Thoracic aorta (tissue), 2 donors: ENCODE results near the gene TERF2IP. TPM values are rescaled to one million over a fixed set of nuclear protein-coding genes. Genes with fewer than 3 reads are reported as not detected.

Experiments
- ATAC-seq: fragments of 150-250 bp; one replicate; pipeline ENCODE4 v1.8.0; 2017; ENCODE audit warnings: low read depth; ENCODE audit not compliant: insufficient number of reproducible peaks, low FRiP score
- DNase-seq: peaks from one replicate; pipeline ENCODE4 v3.0.0-alpha.2; 2020; ENCODE audit warnings: low spot score
- H3K27ac ChIP-seq, 2 donors: fragments of 200-600 bp; sonication (generic); 1 replicate in 1 of 2; 2 replicates in 1 of 2; pipeline ENCODE4 v1.5.1; 2016; ENCODE audit warnings: mild to moderate bottlenecking in 2 of 2, moderate library complexity in 2 of 2
- H3K27me3 ChIP-seq: fragments of 200-600 bp; sonication (generic); replicated peaks from 2 replicates; pipeline ENCODE4 v1.6.0; 2016; ENCODE audit warnings: mild to moderate bottlenecking; ENCODE audit not compliant: insufficient read depth
- H3K36me3 ChIP-seq: fragments of 200-600 bp; sonication (generic); one replicate; pipeline ENCODE4 v1.5.1; 2016
- H3K4me1 ChIP-seq, 2 donors: fragments of 200-600 bp; sonication (generic); 1 replicate in 1 of 2; 2 replicates in 1 of 2; pipeline versions ENCODE4 v1.5.1 to v1.6.0; 2016; ENCODE audit warnings: low read depth in 2 of 2, mild to moderate bottlenecking in 1 of 2; ENCODE audit not compliant: control insufficient read depth in 1 of 2
- H3K4me3 ChIP-seq: fragments of 200-600 bp; sonication (generic); 2 replicates; pipeline ENCODE4 v1.5.1; 2016; ENCODE audit warnings: mild to moderate bottlenecking
- H3K9me3 ChIP-seq: fragments of 200-600 bp; sonication (generic); 2 replicates; pipeline ENCODE4 v1.5.1; 2016
- total RNA-seq, 2 donors: library from RNA; depleted of rRNA; stranded (reverse); fragments of >200 nt; gene quantifications; one replicate each; pipeline versions ENCODE4 v1.1.0 to v1.2.3, GENCODE V29; 2016
- TF ChIP-seq, protein P1 (sequence below): fragments of 200-600 bp; sonication (generic); IDR thresholded peaks from one replicate; pipeline ENCODE4 v1.5.1; 2019; ENCODE audit warnings: antibody characterized with exemption

TERF2IP gene
- total RNA-seq, 2 donors from 2014 or later: 78.3 to 83.8 TPM

- no peak overlapping the region for H3K27ac ChIP-seq
- TF ChIP-seq, protein P1, sequence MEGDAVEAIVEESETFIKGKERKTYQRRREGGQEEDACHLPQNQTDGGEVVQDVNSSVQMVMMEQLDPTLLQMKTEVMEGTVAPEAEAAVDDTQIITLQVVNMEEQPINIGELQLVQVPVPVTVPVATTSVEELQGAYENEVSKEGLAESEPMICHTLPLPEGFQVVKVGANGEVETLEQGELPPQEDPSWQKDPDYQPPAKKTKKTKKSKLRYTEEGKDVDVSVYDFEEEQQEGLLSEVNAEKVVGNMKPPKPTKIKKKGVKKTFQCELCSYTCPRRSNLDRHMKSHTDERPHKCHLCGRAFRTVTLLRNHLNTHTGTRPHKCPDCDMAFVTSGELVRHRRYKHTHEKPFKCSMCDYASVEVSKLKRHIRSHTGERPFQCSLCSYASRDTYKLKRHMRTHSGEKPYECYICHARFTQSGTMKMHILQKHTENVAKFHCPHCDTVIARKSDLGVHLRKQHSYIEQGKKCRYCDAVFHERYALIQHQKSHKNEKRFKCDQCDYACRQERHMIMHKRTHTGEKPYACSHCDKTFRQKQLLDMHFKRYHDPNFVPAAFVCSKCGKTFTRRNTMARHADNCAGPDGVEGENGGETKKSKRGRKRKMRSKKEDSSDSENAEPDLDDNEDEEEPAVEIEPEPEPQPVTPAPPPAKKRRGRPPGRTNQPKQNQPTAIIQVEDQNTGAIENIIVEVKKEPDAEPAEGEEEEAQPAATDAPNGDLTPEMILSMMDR: no peak
- H3K4me3 ChIP-seq: no peak overlapping the region
- no peaks in the 10 kb centered on the region for H3K9me3 ChIP-seq
- ATAC-seq (no peak), DNase-seq (no peak)
- H3K4me1 ChIP-seq: no peaks in the 10 kb centered on the region
- peaks cover 93% of the 10 kb centered on the region for H3K36me3 ChIP-seq
- no peaks in the 10 kb centered on the region for H3K27me3 ChIP-seq
These were observed 14.7 kb upstream of the TERF2IP start for GRCh38 chr16:75632857-75633256.

- DNase-seq (no peak), ATAC-seq (no peak)
- H3K27ac ChIP-seq: no peak overlapping the region
- TF ChIP-seq, protein P1: no peak
- no peaks in the 10 kb centered on the region for H3K27me3 ChIP-seq
- no peaks in the 10 kb centered on the region for H3K4me1 ChIP-seq
- peaks cover 86% of the 10 kb centered on the region for H3K36me3 ChIP-seq
- no peak overlapping the region for H3K4me3 ChIP-seq
- no peaks in the 10 kb centered on the region for H3K9me3 ChIP-seq
These were observed 12.5 kb upstream of the TERF2IP start for GRCh38 chr16:75635036-75635435.

- Histone ChIP-seq H3K9me3 (no peaks in the 10 kb centered on the region), H3K27ac (no peak overlapping the region), H3K36me3 (peaks cover 52% of the 10 kb centered on the region), H3K4me3 (no peak overlapping the region), H3K4me1 (peaks cover 0 to 6% of the 10 kb centered on the region in 2 donors), H3K27me3 (no peaks in the 10 kb centered on the region)
- DNase-seq (no peak), ATAC-seq (no peak)
- TF ChIP-seq, protein P1: no peak
These were observed 7.0 kb upstream of the TERF2IP start for GRCh38 chr16:75640598-75640997.

- Histone ChIP-seq H3K27me3 (no peaks in the 10 kb centered on the region), H3K9me3 (no peaks in the 10 kb centered on the region), H3K27ac (no peak overlapping the region), H3K4me3 (no peak overlapping the region), H3K36me3 (peaks cover 25% of the 10 kb centered on the region), H3K4me1 (peaks cover 7 to 19% of the 10 kb centered on the region in 2 donors)
- TF ChIP-seq, protein P1: no peak
- no peak for DNase-seq
- ATAC-seq: no peak
These were observed 3.1 kb upstream of the TERF2IP start for GRCh38 chr16:75644240-75645012.

DNA sequence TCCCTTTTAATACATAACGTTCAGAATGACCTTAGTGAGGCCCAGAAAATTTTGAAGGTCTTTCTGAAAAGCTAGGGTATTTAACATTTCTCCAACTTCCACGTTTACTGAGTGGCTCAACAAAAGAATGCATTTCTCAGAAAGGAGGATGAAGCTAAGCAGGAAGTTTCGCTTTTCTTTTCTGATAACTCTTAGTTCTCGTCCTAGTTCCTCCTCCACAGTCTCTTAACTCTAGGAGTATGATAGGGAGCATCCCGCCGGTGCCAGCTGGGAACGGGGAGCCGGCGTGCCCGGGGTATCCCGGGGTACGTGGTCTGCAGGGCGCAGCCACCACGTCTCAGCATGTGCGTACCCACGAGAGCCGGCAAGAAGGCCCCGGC lies 471 bp upstream of the TERF2IP start:
- TF ChIP-seq, protein P1: no peak
- H3K27ac ChIP-seq: peak overlapping the region; percentile 98
- no peaks in the 10 kb centered on the region for H3K9me3 ChIP-seq
- no peak for ATAC-seq
- peaks cover 4% of the 10 kb centered on the region for H3K36me3 ChIP-seq
- DNase-seq: no peak
- no peaks in the 10 kb centered on the region for H3K27me3 ChIP-seq
- H3K4me3 ChIP-seq: peak overlapping the region; percentile 91
- H3K4me1 ChIP-seq: peaks cover 25 to 44% of the 10 kb centered on the region in 2 donors
